ENCODE results near the gene USF3.

USF3 gene

DNA sequence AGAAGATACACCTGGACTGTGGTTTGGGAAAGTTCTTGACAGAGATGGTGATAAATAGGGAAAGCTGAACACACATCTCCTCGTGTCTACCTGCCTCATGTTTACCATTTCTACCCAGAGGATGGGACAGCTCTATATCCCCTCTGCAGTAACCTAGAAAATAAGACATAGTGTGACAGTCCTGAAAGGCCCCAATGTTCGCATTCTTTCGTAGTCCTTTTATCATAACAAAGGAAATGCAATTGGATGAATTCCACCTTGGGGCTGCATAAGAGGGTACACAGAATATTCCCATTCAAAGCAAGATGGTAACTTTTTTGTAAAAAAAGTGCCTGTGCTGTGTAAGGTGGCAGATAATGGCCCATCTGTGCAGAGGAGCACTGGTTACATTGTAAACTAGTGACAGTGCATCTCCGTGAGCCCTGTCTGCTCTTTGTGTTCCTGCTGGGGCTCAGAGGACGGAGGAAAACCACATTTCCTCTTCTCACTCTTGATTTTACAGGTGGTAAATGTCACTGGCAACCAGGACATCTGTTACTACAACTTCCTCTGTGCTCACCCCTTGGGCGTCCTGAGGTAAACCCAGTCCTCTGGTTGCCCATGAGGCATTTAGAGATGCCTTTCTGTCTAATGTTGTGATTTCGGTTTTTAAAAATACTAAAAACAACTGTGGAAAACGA lies 89.8 kb downstream of the USF3 start:
- DNase-seq: peak; percentile 56

DNA sequence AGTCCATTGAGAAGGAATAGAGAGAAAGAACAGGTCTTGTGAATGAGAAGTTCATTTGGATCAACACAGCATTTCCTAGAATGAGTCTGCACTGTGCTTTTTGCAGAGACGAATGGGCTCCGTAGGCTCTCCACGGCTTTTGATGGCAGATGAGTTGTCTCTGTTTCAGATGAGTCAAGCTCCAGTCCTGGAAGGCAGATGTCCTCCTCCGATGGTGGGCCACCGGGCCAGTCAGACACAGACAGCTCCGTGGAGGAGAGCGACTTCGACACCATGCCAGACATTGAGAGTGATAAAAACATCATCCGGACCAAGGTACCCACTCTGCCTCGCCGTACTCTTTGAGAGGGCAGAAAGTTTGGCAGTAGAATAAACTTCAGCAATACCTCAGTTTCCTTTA lies 93.6 kb downstream of the USF3 start:
- DNase-seq: no peak

GRCh38 chr3:113602256-113602655 lies 94.2 kb downstream of the USF3 start:
- no peak for DNase-seq

GRCh38 chr3:113601240-113601639 lies 95.2 kb downstream of the USF3 start:
- no peak for DNase-seq

DNA sequence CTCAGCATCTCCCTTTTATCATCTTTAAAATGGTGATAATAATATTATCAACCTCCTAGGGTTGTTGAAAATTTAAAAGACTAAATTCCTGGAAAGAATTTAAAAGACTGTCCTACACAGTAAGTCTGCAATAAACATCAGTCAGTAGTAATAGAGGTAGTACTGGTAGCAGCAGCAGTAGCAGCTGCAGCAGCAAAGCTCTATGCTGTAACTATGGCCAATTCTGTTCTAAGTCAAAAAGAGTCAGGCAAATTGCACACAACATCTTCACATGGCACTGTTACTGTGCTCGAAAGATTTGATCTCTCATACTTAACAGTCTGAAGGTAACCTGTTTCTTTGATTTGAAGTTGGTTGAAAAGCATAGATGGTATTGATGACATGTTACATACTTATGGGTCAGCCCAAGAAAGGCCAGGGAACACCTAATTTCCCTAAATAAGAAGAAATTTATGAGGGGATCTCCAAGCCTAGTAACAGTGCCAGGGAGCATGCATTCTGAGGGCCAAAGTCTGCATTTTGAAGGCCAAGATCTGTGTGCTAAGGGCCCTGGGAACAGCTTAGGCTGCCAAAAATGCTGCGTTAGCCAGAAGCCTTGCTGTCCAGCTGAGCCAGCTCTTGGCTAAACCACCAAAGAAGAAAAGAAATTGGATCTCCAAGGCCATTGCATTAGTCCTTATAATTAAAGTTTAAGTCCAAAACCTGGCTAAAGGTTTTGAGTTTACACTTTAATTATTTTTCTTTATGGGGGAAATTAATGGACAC lies 95.8 kb downstream of the USF3 start:
- no peak for DNase-seq
